GM18499 (cell line): ENCODE results near the gene PFDN2.
"Not testable (repeated sequence)": the region's sequence is repeated elsewhere in the genome, so short reads cannot be mapped to it uniquely, and the experiment has no call there.

Experiments
- ATAC-seq: cut with Tn5 transposase; IDR thresholded peaks from one replicate; pipeline ENCODE4 v1.9.1; 2021; ENCODE audit warnings: moderate number of reproducible peaks; ENCODE audit not compliant: insufficient read depth, unreplicated experiment

PFDN2 gene

DNA sequence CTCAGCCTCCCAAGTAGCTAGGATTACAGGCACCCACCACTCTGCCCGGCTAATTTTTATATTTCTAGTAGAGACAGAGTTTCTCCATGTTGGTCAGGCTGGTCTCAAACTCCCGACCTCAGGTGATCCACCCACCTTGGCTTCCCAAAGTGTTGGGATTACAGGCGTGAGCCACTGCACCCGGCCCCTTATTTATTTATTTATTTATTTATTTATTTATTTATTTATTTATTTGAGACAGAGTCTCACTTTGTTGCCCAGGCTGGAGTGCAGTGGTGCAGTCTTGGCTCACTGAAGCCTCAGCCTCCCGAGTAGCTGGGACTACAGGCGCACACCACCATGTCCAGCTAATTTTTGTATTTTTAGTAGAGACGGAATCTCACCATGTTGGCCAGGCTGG is 52.2 kb downstream of the PFDN2 start:
- not testable (repeated sequence) for ATAC-seq

DNA sequence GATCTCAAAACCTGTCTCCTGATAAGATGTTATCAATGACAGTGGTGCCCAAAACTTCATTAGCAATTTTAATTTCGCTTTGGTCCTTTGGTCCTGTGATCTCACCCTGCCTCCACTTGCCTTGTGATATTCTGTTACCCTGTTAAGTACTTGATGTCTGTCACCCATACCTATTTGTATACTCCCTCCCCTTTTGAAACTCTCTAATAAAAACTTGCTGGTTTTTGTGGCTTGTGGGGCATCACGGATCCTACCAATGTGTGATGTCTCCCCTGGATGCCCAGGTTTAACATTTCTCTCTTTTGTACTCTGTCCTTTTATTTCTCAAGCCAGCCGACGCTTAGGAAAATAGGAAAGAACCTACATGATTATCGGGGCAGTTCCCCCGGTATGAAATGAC is 53.9 kb downstream of the PFDN2 start:
- not testable (repeated sequence) for ATAC-seq

DNA sequence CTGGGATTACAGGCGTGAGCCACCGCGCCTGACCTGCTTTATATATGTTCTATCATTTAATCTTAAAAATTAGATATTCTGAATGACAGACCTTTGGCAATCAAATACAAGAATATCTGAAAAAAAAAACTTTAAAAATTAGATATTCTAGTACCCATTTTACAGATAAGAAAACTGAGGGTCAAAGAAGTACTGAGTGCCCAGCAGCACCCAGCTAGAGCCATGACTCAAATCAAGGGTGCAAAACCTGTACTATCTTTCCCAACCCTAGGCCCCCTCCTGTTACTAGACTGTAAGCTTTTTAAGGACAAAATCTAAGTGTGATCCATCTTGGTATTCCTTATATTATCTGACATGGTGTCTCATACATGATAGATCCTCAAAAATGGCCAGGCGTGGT is 56.4 kb downstream of the PFDN2 start:
- ATAC-seq = no peak

DNA sequence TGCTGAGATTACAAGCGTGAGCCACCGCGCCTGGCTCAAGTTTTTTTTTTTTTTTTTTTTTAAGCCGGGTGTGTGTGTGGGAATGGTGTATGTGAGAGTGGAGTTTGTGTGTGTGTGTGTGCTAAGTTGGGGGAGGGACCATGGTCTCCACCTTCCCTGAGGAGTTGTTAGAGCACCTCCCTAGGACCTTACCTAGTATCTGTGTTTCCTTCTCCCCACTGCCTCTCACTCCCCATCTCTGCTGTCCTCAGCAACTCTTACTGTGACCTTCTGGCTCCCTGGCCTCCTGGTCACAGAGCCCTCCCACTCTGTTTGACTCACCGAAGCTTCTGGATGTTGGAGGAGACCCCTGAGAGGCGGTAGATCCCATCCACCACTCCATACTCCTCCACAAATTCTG is 58.5 kb downstream of the PFDN2 start:
- ATAC-seq = no peak

DNA sequence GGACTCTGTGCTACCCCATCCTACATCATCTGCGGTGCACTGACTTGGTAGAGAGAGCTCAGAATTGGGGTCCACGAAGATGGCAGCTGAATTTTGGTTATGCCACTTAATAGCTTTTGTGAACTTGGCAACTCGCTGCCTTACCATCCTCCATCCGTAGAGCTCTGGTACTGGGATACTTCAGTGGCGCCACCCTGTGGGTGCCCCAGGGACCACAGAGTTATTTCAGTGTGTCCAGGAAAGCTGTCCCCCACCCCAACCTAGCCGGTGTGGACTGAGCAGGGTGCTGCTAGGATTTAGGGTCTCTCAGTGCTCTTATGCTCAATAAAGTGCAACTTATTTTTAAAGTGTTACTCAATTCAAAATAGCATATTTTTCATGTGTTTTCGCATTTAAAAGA is 63.0 kb downstream of the PFDN2 start:
- ATAC-seq = no peak

DNA sequence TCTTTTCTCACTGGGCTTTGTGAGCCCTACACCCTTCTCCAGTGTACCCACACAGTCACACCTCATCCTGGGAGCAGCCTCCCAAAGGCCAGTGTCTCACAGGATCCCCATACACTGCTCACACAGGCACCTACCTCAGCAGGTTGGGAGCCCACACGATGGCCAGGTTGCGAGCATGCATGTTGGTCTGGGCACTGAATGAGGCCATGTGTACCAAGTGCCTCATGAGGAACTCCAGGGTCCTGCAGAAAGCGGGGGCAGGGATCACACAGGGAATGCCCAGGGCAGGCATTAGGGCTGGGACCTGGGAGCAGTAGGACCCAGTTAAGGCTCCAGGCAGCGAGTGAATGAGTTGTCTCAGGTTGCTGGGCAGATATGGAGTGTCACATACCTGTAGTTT is 63.6 kb downstream of the PFDN2 start:
- no peak for ATAC-seq

DNA sequence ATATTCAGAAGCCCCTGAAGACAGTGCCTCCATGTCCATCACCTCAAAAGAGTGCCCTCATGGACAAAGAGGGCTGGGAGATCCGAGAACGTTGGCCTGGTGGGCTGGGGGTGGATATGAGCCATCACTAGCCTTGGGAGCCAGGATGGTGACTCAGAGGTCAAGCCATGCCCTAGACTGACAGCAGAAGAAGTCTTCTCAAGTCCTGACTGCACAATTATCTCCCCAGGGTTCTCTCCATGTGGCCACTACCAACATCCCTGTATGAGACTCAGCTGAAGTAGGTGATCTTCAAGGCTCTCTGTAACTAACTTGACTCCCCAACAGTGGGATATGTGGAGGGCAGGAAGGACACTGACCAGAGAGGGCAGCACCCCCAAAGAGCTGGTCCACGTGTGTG is 64.9 kb downstream of the PFDN2 start:
- ATAC-seq = no peak

DNA sequence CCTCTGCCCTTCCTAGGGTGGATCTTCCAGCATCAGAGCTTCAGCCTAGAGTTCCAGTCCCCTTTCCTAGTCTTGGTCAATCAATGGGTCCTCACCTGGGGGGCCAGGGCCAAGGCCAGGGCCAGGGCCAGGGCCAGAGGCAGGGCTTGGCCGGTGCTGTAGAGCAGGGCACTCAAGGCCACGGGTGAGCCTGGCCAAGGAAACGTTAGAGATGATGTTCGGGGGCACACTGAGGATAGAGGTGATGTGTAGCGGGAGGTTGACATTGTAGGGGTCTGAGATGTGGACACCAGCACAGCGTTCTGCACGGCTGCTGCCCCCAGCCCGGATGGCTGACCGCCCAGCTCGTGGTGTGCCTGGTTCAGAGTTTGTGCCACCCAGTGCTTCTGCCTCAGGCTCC is 66.6 kb downstream of the PFDN2 start:
- no peak for ATAC-seq
